ENCODE results near the gene NRIP1. TPM values are rescaled to one million over a fixed set of nuclear protein-coding genes. Genes with fewer than 3 reads are reported as not detected.

Gene NRIP1
- total and polyA plus RNA-seq, 2 of the 13 experiments (the other 11 are each of a cell fraction or from before 2014, with no cell fraction given), result 21.0 to 69.0 TPM

GRCh38 chr21:14942801-14943490 lies 121.9 kb downstream of the NRIP1 start (continued):
- TF ChIP-seq, protein P1, sequence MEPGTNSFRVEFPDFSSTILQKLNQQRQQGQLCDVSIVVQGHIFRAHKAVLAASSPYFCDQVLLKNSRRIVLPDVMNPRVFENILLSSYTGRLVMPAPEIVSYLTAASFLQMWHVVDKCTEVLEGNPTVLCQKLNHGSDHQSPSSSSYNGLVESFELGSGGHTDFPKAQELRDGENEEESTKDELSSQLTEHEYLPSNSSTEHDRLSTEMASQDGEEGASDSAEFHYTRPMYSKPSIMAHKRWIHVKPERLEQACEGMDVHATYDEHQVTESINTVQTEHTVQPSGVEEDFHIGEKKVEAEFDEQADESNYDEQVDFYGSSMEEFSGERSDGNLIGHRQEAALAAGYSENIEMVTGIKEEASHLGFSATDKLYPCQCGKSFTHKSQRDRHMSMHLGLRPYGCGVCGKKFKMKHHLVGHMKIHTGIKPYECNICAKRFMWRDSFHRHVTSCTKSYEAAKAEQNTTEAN (CRISPR knock-in tag; conservative IDR thresholded peaks at IDR 0.05), result peak; percentile 34; the same call in 1 of the 2 replicates
- TF ChIP-seq ZNF331 (CRISPR knock-in tag; IDR thresholded peaks at IDR 0.05), result peak; percentile 74
- peak; percentile 86 for TF ChIP-seq KAT2B (IDR thresholded peaks at IDR 0.05; ENCODE audit: borderline replicate concordance, low read depth, low read length)
- TF ChIP-seq, protein P2, sequence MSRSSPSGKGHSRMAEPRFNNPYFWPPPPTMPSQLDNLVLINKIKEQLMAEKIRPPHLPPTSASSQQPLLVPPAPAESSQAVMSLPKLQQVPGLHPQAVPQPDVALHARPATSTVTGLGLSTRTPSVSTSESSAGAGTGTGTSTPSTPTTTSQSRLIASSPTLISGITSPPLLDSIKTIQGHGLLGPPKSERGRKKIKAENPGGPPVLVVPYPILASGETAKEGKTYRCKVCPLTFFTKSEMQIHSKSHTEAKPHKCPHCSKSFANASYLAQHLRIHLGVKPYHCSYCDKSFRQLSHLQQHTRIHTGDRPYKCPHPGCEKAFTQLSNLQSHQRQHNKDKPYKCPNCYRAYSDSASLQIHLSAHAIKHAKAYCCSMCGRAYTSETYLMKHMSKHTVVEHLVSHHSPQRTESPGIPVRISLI (CRISPR knock-in tag; IDR thresholded peaks at IDR 0.05; ENCODE audit: borderline replicate concordance), result peak; percentile 78; the same call in 1 of the 2 replicates
- TF ChIP-seq ZFAT (CRISPR knock-in tag; conservative IDR thresholded peaks at IDR 0.05), result no peak
- TF ChIP-seq ZBTB37 (CRISPR knock-in tag; IDR thresholded peaks at IDR 0.05), result no peak
- TF ChIP-seq RNF219 (CRISPR knock-in tag; IDR thresholded peaks at IDR 0.05), result no peak
- TF ChIP-seq ZNF44 (CRISPR knock-in tag; IDR thresholded peaks at IDR 0.05), result no peak
- no peak for TF ChIP-seq MTA1 (CRISPR knock-in tag; IDR thresholded peaks at IDR 0.05; ENCODE audit: borderline replicate concordance)
- no peak; the same call in 1 of the 2 replicates for TF ChIP-seq ZNF329 (CRISPR knock-in tag; IDR thresholded peaks at IDR 0.05; ENCODE audit: low read depth)
- TF ChIP-seq, protein P3, sequence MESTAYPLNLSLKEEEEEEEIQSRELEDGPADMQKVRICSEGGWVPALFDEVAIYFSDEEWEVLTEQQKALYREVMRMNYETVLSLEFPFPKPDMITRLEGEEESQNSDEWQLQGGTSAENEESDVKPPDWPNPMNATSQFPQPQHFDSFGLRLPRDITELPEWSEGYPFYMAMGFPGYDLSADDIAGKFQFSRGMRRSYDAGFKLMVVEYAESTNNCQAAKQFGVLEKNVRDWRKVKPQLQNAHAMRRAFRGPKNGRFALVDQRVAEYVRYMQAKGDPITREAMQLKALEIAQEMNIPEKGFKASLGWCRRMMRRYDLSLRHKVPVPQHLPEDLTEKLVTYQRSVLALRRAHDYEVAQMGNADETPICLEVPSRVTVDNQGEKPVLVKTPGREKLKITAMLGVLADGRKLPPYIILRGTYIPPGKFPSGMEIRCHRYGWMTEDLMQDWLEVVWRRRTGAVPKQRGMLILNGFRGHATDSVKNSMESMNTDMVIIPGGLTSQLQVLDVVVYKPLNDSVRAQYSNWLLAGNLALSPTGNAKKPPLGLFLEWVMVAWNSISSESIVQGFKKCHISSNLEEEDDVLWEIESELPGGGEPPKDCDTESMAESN (CRISPR knock-in tag; conservative IDR thresholded peaks at IDR 0.05), result no peak
- no peak for TF ChIP-seq HNRNPUL1 (IDR thresholded peaks at IDR 0.05; ENCODE audit: low read depth, low read length)
- 0 out of 2 replicates have a peak, but pooled peaks have one; percentile 49 for TF ChIP-seq ZNF670 (CRISPR knock-in tag; IDR thresholded peaks at IDR 0.05; ENCODE audit: borderline replicate concordance)
- no peak for TF ChIP-seq AGO1 (IDR thresholded peaks at IDR 0.05; ENCODE audit: low read depth, low read length, poor library complexity, severe bottlenecking)
- TF ChIP-seq, protein P4, sequence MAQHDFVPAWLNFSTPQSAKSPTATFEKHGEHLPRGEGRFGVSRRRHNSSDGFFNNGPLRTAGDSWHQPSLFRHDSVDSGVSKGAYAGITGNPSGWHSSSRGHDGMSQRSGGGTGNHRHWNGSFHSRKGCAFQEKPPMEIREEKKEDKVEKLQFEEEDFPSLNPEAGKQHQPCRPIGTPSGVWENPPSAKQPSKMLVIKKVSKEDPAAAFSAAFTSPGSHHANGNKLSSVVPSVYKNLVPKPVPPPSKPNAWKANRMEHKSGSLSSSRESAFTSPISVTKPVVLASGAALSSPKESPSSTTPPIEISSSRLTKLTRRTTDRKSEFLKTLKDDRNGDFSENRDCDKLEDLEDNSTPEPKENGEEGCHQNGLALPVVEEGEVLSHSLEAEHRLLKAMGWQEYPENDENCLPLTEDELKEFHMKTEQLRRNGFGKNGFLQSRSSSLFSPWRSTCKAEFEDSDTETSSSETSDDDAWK (CRISPR knock-in tag; IDR thresholded peaks at IDR 0.05), result no peak
- TF ChIP-seq RXRB (CRISPR knock-in tag; IDR thresholded peaks at IDR 0.05; ENCODE audit: borderline replicate concordance), result peak; percentile 91
- TF ChIP-seq RFX3 (CRISPR knock-in tag; IDR thresholded peaks at IDR 0.05), result no peak
- TF ChIP-seq ZNF709 (CRISPR knock-in tag; IDR thresholded peaks at IDR 0.05), result no peak

Data from HepG2 (cell line).